Mucosa of descending colon (tissue), 3 donors: ENCODE results near the gene ASCC3. TPM values are rescaled to one million over a fixed set of nuclear protein-coding genes. Genes with fewer than 3 reads are reported as not detected.
A peak's percentile ranks its signal among the peaks of the same experiment; 100 is the strongest.
"Not testable (repeated sequence)": the region's sequence is repeated elsewhere in the genome, so short reads cannot be mapped to it uniquely, and the experiment has no call there.

Experiments used
- ATAC-seq: fragments of 200-7000 bp; cut with Tn5 transposase; one replicate; pipeline ENCODE4 v1.9.1; 2020; ENCODE audit warnings: mild to moderate bottlenecking, moderate library complexity
- DNase-seq, 3 donors: peaks; one replicate each; pipeline ENCODE4 v3.0.0-alpha.2; 2020
- H3K36me3 ChIP-seq: fragments of 200-600 bp; one replicate; pipeline ENCODE4 v1.8.0; 2021; ENCODE audit warnings: low read depth, mild to moderate bottlenecking
- H3K4me1 ChIP-seq: fragments of 200-600 bp; one replicate; pipeline ENCODE4 v1.8.0; 2021; ENCODE audit warnings: low read depth, mild to moderate bottlenecking
- H3K4me3 ChIP-seq: fragments of 200-600 bp; one replicate; pipeline ENCODE4 v1.8.0; 2021; ENCODE audit warnings: mild to moderate bottlenecking
- H3K9me3 ChIP-seq: fragments of 200-600 bp; one replicate; pipeline ENCODE4 v1.8.0; 2021; ENCODE audit warnings: mild to moderate bottlenecking
- CTCF ChIP-seq: fragments of 200-600 bp; IDR thresholded peaks from one replicate; pipeline ENCODE4 v1.8.0; 2022; ENCODE audit warnings: antibody characterized with exemption, mild to moderate bottlenecking
- intact Hi-C, 2 donors: fragments of 100-400 bp; cut with DNase I in 1 of 2; cut with micrococcal nuclease in 1 of 2; formaldehyde crosslinking; loops; one replicate each; pipeline versions ENCODE4 v1.11.0 to v1.11.1; 2022; cut with DNase I, micrococcal nuclease
- total RNA-seq, 3 donors: library from RNA; stranded (reverse); fragmentation: NEBNext Ultra II Directional in 2 of 3; extraction: Animal tissue kit (Norgen Biotek cat#: 25700) in 2 of 3; gene quantifications; one replicate each; pipeline versions ENCODE4 v1.2.1 to v1.2.4, GENCODE V29; 2021 to 2023
- donor health status: DM: no; HTN: no; CAD: no; lungs with moderate emphysema.
- donor health status: DM: no; HTN: no; CAD: no.
- donor health status: DM: no; HTN: yes; CAD: no.

ASCC3 gene
- total RNA-seq, 3 donors from 2014 or later, result 24.6 to 28.5 (median 27.8) TPM

DNA sequence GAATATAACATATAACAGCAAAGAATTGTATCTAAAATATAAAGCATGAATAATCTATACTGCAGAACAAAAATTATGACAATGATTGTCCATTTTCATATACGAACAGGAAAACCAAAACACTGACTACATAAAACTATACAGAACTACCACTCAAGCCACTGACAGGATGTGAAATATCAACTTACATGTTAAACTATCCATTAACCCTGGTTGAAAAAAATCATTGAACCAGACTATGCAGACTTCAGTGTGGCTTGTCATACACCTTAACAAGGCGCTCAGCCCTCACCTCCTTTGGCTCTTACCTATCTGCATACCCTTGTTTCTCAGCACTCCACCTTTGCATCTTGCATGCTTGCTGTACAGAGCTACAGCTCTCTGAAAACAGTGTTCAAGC is 34.9 kb downstream of the ASCC3 start:
- Histone ChIP-seq H3K4me1 (no peaks in the 10 kb centered on the region), H3K9me3 (no peaks in the 10 kb centered on the region), H3K4me3 (no peak overlapping the region), H3K36me3 (no peaks in the 10 kb centered on the region)
- ATAC-seq (no peak), DNase-seq (no peak)
- TF ChIP-seq CTCF, result no peak
- intact Hi-C loops, result no loop called here

GRCh38 chr6:100845676-100846075 is 35.5 kb downstream of the ASCC3 start:
- intact Hi-C loops, result no loop called here
- Histone ChIP-seq H3K36me3 (no peaks in the 10 kb centered on the region), H3K4me3 (no peak overlapping the region), H3K4me1 (no peaks in the 10 kb centered on the region), H3K9me3 (no peaks in the 10 kb centered on the region)
- DNase-seq (no peak), ATAC-seq (no peak)
- TF ChIP-seq CTCF, result no peak

GRCh38 chr6:100839419-100839818 is 41.7 kb downstream of the ASCC3 start:
- intact Hi-C loops, result no loop called here

GRCh38 chr6:100838011-100838410 is 43.1 kb downstream of the ASCC3 start:
- intact Hi-C loops, result no loop called here
- TF ChIP-seq CTCF, result no peak
- no peaks in the 10 kb centered on the region for H3K36me3 ChIP-seq
- no peak for ATAC-seq
- H3K4me1 ChIP-seq, result no peaks in the 10 kb centered on the region
- DNase-seq, result no peak
- H3K4me3 ChIP-seq, result no peak overlapping the region
- no peaks in the 10 kb centered on the region for H3K9me3 ChIP-seq

More at GRCh38 chr6:100839419-100839818, 41.7 kb downstream of the ASCC3 start:
- H3K4me3 ChIP-seq, result no peak overlapping the region
- no peaks in the 10 kb centered on the region for H3K36me3 ChIP-seq
- H3K9me3 ChIP-seq, result no peaks in the 10 kb centered on the region
- TF ChIP-seq CTCF, result no peak
- DNase-seq, result no peak
- ATAC-seq, result no peak
- H3K4me1 ChIP-seq, result no peaks in the 10 kb centered on the region

GRCh38 chr6:100833972-100834574 is 47.1 kb downstream of the ASCC3 start:
- Histone ChIP-seq H3K4me1 (no peaks in the 10 kb centered on the region), H3K36me3 (no peaks in the 10 kb centered on the region), H3K9me3 (no peaks in the 10 kb centered on the region), H3K4me3 (no peak overlapping the region)
- DNase-seq (no peak), ATAC-seq (no peak)
- TF ChIP-seq CTCF, result no peak
- intact Hi-C loops, result no loop called here

GRCh38 chr6:100829077-100829595 is 52.0 kb downstream of the ASCC3 start:
- ATAC-seq, H3K9me3 ChIP-seq, H3K4me3 ChIP-seq, H3K36me3 ChIP-seq, H3K4me1 ChIP-seq, intact Hi-C loops: not testable (repeated sequence)
- DNase-seq, result peak in 1 of 3 donors; percentile 41
